ENCODE data around the gene TTC9B. TPM values are rescaled to one million over a fixed set of nuclear protein-coding genes. Genes with fewer than 3 reads are reported as not detected.
"Not testable (repeated sequence)": the region's sequence is repeated elsewhere in the genome, so short reads cannot be mapped to it uniquely, and the experiment has no call there.

Gene TTC9B
- total RNA-seq, 1 donor from 2014 or later = not detected

GRCh38 chr19:40175820-40176219 lies 42.4 kb downstream of the TTC9B start:
- intact Hi-C loops (cut with micrococcal nuclease) = no loop called here

- intact Hi-C loops (cut with micrococcal nuclease) = no loop called here
Measured at GRCh38 chr19:40174092-40174491, 44.1 kb downstream of the TTC9B start.

GRCh38 chr19:40171293-40171692 lies 46.9 kb downstream of the TTC9B start:
- intact Hi-C loops (cut with micrococcal nuclease) = not testable (repeated sequence)

- intact Hi-C loops (cut with micrococcal nuclease) = not testable (repeated sequence)
Measured at GRCh38 chr19:40170303-40170989, 47.7 kb downstream of the TTC9B start.

GRCh38 chr19:40169482-40170302 lies 48.5 kb downstream of the TTC9B start:
- intact Hi-C loops (cut with micrococcal nuclease) = not testable (repeated sequence)

Other genes with a start within 250 kb of the TTC9B start
- gene PSMC4, start 247.2 kb downstream of the TTC9B start, total RNA-seq = 133 and 134 TPM in 2 replicates
- 5.4 and 6.1 TPM in 2 replicates for gene ZNF546, start 221.3 kb downstream of the TTC9B start, total RNA-seq
- gene ZNF780B, start 162.2 kb downstream of the TTC9B start, total RNA-seq = 29.4 and 30.0 TPM in 2 replicates
- 20.5 and 21.4 TPM in 2 replicates for gene ZNF780A, start 127.4 kb downstream of the TTC9B start, total RNA-seq
- 15.2 and 17.5 TPM in 2 replicates for gene MAP3K10, start 27.0 kb downstream of the TTC9B start, total RNA-seq
- gene CCNP, start 8.3 kb upstream of the TTC9B start, total RNA-seq = 0.09 and 0.14 TPM in 2 replicates
- gene AKT2, start 67.0 kb upstream of the TTC9B start, total RNA-seq = 138 and 142 TPM in 2 replicates
- gene C19orf47, start 130.0 kb upstream of the TTC9B start, total RNA-seq = 25.6 and 26.3 TPM in 2 replicates
- 59.4 and 70.7 TPM in 2 replicates for gene PLD3, start 130.3 kb upstream of the TTC9B start, total RNA-seq
- not detected in 2 replicates for gene HIPK4, start 171.8 kb upstream of the TTC9B start, total RNA-seq
- 0.77 and 0.80 TPM in 2 replicates for gene PRX, start 195.0 kb upstream of the TTC9B start, total RNA-seq
- gene SERTAD1, start 207.6 kb upstream of the TTC9B start, total RNA-seq = 8.3 and 8.9 TPM in 2 replicates
- 8.1 and 11.2 TPM in 2 replicates for gene SERTAD3, start 226.0 kb upstream of the TTC9B start, total RNA-seq
- gene BLVRB, start 247.4 kb upstream of the TTC9B start, total RNA-seq = 8.6 and 13.1 TPM in 2 replicates
- gene SPTBN4, start 248.6 kb upstream of the TTC9B start, total RNA-seq = 0.20 and 0.57 TPM in 2 replicates

All from T-helper 2 cell treated with Interferon-gamma antibody and Interleukin-4, amounts not matched to agents 100 ng/mL and 5 ng/mL, for 36 hours (primary cell).